Stimulated activated CD4-positive, alpha-beta T cell treated with anti-CD3 and anti-CD28 coated beads, TNF-alpha, amount 100 ng/mL, for 24 hours (primary cell): ENCODE results near the gene NBEA.
"Not testable (repeated sequence)": the region's sequence is repeated elsewhere in the genome, so short reads cannot be mapped to it uniquely, and the experiment has no call there.

Experiments
- DNase-seq, 3 experiments: peaks; one replicate each; pipeline ENCODE4 v3.0.0-alpha.2; 2020; ENCODE audit warnings: low read depth in 3 of 3

Gene NBEA, protein sequence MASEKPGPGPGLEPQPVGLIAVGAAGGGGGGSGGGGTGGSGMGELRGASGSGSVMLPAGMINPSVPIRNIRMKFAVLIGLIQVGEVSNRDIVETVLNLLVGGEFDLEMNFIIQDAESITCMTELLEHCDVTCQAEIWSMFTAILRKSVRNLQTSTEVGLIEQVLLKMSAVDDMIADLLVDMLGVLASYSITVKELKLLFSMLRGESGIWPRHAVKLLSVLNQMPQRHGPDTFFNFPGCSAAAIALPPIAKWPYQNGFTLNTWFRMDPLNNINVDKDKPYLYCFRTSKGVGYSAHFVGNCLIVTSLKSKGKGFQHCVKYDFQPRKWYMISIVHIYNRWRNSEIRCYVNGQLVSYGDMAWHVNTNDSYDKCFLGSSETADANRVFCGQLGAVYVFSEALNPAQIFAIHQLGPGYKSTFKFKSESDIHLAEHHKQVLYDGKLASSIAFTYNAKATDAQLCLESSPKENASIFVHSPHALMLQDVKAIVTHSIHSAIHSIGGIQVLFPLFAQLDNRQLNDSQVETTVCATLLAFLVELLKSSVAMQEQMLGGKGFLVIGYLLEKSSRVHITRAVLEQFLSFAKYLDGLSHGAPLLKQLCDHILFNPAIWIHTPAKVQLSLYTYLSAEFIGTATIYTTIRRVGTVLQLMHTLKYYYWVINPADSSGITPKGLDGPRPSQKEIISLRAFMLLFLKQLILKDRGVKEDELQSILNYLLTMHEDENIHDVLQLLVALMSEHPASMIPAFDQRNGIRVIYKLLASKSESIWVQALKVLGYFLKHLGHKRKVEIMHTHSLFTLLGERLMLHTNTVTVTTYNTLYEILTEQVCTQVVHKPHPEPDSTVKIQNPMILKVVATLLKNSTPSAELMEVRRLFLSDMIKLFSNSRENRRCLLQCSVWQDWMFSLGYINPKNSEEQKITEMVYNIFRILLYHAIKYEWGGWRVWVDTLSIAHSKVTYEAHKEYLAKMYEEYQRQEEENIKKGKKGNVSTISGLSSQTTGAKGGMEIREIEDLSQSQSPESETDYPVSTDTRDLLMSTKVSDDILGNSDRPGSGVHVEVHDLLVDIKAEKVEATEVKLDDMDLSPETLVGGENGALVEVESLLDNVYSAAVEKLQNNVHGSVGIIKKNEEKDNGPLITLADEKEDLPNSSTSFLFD (N-terminal part only)

DNA sequence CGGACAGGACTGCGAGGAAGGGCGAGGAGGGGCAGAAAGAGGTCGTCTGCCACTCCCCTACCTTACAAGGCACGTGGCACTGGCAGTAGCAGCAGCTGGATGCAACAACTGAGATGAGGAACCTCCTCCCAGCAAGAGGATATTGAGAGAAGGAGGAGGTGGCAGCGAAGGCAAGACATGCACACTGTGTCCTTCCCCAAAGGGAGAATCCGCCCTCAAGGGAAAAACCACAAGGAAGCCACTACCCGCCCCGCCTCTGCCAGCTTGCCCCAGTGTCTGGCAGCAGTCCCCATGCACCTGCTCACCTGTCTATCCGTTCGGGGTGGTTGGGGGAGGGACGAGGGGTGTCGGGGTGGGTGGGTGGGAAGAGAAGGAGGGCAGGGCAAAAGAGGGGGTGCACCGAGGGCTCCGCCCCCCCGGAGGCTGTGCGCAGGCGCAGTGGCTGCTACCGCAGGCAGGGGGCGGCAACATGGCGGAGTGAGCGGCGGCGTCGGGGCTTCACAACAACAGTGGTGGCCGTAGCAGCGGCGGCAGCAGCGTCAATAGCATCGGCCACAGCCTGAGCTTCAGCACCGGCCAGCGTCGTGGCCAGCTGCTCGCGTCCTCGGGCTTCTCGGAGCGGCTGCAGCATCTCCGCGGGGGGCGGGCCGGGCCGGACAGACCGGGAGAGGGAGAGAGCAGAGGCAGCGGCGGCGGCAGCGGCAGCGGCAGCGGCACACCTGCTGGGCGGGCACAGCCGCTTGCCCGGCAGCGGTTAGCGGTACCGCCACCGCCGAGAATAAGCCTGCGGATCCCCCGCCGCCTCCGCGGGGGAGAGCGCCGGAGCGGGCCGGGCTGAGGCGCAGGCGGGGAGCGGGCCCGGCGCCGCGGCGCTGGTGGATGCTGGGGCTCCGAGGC, at the start of gene NBEA:
Gene NBEA (plus strand): TSS at position 436 of the 897 bp plus-strand sequence. CDS start 551 bp downstream, outside the sequence.
- peak; percentile 24 to 73 (median 60) for DNase-seq

DNA sequence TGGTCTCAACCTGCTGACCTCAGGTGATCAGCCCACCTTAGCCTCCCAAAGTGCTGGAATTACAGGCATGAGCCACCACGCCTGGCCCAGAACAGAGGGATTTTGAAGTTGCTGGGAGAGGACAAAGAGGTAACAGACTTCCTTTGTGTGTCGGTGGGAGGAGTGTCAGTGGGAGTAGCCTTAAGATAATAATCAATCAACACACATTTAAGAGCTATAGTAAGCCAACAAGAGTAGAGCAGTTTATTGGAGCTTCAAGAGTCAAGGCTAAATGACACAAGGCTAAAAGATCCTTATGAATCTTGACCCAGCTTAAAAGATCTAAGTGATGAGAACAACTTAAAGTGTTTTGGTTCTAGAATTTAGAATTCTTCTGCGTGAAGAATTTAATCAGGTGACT, 47.3 kb upstream of the NBEA start:
- no peak for DNase-seq

DNA sequence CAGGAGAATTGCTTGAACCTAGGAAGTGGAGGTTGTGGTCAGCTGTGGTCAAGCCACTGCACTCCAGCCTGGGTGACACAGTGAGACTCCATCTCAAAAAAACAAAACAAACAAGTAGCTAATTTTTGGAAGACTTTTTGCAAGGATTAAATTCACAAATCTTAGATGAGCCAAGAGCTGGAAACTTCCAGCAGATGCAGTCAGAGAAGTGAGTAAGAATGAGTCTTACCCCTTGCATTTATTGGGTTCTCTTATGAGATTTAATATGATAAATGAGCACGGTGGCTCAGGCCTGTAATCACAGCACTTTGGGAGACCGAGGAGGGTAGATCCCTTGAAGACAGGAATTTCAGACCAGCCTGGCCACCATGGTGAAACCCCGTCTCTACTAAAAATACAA, 44.9 kb upstream of the NBEA start:
- no peak for DNase-seq

DNA sequence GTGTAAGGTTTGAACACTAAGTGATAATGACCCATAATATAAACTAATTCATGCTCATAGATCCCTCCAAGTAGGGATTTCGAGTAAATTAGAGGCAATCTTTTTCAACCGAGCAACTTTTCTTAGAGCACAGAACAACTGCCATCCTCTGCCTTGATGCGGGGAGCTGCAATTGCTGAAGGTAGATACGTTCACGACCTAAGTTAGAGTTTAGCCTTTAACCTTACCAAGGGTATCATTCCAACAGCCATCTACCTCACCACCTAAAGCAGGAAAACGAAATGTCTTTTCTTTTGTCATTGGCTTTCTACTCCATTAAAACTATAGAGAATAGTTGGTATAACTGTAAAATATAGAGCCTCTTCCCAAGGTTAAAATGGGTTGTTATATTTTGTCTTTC, 42.2 kb upstream of the NBEA start:
- no peak for DNase-seq

DNA sequence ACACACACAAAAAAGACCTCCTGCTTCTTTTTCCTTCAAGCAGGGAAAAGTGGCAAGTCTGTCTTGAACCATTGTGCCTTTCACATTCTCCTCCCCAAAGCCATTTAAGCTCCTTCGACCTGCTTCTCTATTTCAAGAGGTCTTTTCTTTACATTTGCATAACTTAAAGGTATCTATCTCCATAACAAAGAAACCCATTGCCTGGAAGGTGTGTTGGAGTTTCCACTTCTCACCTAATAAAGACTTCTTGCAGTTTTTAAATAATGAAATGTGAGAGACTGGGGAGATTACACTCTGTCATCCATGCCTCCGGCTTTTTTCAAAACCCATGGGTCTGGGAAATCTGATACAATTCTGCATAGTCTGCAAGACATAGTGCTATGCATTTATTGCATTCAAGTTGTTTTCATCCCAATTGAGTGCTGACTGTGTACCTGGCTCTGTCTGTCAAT, 41.8 kb upstream of the NBEA start:
- DNase-seq = no peak

DNA sequence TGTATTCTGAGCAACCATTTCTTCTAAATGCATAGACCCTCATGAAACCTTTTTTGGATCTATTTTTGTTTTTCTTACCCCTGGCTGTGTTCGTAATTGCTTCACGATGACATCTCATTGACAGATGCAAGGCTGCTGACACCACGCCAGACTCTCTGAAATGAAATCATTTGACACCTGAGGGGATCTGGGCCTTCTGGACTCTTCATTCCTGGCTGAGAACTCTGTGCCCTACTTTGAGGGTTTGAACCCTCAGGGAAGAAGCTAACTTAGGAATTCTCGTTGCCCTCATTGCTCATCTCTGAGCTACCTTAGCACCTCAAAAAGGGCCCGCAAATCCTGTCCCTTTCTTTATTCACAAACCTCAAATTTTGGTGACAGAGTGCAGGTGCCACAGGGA, 40.5 kb upstream of the NBEA start:
- DNase-seq = no peak

DNA sequence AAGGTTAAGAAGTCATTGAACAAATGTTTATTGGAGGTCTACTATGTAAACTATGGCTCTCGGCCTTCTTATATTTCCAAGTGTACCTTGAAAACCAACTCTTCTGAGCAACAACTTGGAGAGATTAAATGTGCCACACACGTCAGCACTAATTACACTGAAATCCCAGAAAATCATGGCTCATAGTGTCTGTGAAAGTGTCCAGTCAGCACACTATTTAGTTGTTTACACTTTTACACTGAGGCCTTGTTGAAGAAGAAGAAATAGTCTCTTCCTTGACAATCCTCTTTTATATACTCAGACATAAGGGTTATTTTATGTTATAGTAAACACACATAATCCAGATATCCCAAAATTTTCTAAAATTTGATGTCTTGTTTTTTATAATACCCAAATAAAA, 30.9 kb upstream of the NBEA start:
- no peak for DNase-seq

DNA sequence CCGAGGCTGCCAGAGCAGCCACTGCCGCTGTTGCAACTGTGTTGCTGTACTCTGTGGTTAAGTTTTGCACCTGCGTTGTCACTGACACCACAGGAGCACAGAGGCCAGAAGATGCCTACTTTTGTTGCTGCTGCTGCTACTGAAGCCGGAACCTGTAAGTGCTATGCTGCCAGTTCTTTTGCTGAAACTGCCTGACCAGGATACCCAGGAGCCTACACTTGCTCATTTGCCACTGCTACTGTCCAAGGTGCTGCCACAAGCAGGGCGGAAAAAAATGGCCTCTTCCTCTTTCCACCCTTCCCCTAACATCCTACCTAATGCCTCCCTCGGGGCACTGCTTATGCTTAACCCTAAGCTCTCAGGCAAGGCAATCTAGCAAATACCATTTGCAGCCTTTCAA, 29.0 kb upstream of the NBEA start:
- DNase-seq = no peak

DNA sequence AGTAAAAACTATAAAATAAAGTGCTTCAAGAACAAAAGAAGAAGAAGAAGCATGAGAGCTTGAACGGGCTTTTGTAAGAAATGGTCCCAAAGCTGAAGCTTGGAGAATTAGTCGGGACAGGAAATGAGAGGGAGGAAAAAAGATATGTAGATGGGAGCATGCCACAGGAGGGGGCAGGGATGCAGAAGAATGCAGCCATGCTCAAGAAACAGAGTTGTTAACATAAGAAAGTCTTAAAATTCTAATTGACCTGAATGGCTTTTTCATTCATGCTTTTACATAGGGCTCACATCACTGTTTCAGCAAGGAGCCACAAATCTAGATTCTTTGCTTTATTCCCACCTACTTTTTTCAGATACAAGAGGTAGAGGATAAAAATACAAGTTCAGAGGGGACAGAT, 27.7 kb upstream of the NBEA start:
- DNase-seq = no peak

DNA sequence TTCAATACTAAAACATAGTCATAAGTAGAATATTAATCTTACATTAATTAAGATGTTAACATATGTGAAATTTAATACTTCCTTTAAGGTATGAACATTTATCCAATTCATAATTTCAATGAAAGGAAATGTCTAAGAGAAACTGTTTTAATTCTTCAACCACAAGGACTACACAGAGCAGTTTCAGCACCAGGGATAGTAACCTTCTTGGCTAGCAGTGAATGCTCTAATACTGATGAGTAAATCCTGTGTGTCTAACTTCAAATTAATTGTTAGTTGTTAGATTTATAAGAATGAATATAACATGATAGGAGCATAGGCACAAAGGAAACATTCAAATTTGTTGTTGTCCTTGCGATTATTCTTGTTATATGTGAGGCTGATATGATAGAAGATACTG, 15.6 kb upstream of the NBEA start:
- DNase-seq = no peak

DNA sequence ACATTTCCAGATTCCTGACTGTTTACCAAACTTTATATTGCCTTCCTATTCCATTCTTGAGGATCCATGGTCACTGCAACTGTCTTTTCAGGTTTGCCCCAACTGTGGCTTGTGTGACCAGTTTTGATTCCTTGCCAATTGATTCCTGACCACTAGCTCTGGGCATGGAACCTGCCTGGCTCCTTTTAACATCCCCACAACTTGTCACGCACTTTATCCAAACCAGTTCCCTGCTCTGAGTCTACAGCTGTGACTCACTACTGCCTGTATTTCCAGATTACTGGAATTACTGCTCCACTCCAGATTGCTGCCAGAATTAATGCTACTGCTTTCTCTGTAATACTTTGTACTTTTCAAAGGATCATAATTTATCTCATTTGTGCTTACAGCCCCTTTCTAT, 13.4 kb upstream of the NBEA start:
- not testable (repeated sequence) for DNase-seq

DNA sequence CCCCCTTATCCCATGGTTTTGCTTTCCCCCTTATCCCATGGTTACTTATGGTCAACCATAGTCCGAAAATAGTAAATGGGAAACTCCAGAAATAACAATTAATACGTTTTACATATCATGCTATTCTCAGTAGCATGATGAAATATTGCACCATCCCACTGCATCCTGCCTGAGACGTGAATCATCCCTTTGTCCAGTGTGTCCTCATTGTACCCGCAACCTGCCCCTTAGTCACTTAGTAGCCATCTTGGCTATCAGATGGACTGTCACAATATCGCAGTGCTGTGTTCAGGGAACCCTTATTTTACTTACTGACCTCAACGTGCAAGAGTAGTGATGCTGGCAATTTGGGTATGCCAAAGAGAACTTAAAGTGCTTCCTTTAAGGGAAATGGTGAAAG, 10.5 kb upstream of the NBEA start:
- DNase-seq = no peak

DNA sequence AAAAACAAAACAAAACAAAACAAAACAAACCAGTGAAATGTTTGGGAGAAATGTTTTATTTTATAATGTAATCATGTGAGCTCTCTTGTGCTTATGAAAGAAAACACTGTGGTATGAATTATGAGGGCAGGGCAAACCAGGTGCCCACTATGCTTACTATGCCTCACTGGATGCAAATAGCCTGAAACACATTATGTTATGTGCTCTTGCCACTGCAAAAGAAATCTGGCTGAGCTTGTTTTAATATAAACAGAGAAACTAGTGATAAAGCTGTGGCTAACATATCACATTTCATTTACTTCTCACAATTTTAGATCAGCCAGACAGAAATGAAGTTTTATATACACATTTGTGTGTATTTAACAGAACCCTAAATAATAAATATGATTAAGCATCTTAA, 8.7 kb upstream of the NBEA start:
- DNase-seq = no peak

DNA sequence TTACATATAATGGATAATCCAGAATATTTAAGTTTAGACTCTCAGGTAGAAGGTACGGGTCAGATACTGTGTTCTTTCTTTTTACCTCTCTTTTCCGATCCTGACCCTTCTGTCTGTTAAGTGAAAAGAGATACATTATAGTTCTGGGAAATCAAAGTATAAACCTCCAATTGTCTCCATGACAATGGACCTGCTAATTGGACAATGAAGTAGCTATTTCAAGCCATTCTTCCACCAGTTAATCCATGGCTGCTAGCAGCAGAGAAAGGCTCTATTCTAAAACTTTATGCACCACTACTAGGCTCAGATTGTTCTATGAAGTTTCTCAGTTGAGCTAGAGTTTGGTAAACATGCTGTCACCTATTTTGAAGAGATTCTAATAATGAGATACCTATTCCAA, 8.3 kb upstream of the NBEA start:
- no peak for DNase-seq

DNA sequence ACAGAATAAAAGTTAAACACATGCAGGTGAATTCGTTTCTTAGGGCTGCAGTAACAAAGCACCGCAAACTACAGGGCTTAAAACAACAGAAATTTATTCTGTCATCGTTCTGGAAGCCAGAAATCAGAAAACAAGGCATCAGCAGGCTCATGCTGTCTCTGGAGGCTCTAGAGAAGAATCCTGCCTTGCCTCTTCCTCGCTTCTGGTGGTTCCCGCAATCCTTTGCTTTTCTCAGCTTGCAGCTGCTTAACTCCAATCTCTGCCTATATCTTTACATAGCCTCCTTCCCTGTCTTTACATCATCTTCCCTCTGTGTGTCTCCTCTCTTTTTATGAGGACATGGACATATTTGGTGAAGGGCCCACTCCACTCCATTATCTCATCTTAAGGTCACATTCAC, 6.2 kb upstream of the NBEA start:
- DNase-seq = no peak

DNA sequence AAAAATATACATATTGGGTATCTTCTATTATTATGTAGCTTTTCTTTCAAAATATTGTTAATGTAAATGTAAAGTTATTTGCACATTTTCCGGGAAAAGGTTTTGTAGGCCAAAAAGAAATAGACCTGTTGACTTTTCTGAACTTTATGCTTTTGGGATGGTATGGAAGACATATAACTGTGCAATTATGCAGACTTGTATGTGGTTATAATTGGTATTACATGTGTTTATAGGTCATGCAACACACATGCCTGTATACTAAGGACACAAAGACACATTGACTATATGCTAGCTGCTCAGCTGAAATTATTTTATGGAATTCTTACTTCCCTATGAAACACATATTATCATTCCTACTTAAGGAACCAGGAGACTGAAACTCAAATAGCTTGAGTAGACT, 2.3 kb upstream of the NBEA start:
- DNase-seq = no peak

DNA sequence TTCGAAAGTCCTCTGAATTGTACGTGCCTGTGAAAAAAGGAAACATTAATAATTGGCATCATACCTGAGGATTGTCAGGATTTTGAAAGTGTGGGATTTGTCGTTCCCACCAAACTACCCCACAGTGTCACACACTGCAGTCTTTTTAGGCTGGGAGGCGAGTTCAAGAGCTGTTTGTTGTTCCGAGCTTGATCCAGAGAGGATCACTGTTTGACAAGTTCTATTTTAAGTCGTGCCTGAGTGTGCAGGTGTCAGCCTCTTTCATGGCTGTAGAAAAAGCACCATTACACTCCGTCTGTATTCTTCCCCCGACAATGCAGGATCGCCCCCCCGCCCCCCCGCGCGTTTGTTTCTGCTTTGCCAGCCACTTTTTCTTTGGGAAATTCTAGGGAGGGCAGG, 635 bp upstream of the NBEA start:
- no peak for DNase-seq

DNA sequence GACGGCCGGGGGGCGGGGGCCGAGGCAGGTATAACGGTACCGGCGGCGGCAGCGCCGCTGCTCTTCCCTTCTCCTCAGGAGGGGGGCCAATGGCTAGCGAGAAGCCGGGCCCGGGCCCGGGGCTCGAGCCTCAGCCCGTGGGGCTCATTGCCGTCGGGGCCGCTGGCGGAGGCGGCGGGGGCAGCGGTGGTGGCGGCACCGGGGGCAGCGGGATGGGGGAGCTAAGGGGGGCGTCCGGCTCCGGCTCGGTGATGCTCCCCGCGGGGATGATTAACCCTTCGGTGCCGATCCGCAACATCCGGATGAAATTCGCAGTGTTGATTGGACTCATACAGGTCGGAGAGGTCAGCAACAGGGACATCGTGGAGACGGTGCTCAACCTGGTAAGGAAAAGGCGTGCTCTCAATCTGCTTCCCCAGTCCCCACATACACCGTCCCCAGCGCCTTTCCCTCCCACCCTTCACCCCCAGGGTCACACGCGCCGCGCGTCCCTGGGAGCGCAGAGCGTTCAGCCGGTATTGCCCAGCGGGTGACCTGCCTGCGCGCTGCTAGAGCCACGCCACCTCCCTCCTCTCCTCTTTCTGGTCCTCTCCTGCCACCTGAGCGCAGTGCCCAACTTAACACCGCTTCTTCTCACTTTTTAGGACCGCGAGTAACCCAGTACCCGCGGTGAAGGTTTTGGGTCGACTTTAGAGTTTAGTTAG, 814 bp downstream of the NBEA start:
- DNase-seq = peak in 1 of 3 experiments; percentile 0

DNA sequence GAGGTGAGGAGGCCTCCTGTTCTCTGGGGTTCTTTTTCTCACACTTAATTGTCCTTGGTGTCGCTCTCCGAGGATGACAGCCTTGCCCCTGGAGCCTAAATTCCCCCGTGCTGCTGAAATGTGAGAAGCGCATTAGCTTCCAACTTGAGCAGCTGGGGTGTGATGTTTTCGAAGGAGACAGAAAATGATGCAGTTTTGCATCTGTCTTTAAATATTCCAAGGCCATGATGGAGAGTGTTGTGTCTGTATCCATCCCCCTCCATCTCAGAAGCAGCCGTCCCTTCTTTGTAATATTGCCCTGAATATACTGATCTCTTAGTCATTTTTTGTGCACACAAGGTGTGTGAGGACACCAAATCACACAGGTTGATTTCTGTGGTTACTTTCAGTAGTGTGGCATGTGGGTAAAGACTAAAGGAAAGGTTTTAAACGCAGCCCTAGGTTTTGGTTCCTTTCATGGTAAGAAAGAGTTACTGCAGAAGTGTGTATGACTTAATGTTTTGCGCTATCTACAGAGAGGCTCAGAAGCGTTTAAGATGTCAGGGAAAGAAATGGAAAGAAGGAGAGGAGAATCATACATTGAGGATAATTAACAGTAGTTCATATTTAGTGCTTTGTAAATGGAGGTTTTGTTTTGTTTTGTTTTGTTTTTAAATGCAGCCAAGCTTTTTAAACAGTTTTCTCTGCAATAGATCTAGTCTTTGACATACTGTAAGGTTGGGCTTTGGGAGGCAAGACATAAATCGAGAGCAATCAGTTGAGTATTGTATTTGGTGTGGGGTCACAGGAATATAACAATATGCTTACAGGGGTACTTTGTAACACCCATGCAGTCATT, 1.6 kb downstream of the NBEA start:
- DNase-seq = no peak

DNA sequence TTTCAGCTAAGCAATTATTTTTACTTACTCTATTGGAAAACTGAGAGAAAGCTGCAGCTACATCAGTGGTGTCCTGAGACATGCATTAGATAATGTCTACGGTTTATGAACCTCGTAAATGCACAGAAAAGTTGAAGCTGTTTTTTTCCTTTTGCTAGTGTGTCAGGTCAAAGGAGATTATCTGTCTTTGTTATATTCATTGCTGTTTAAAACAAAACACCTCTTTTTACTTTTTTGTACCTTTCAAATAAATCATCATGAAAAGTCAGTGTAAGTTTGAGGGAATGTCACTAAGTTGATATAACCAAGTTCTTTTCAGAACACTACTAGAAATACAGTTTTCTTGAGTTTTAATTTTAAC, 2.2 kb downstream of the NBEA start:
- DNase-seq = no peak
